ENCODE results near the gene COA4.

Gene COA4

DNA sequence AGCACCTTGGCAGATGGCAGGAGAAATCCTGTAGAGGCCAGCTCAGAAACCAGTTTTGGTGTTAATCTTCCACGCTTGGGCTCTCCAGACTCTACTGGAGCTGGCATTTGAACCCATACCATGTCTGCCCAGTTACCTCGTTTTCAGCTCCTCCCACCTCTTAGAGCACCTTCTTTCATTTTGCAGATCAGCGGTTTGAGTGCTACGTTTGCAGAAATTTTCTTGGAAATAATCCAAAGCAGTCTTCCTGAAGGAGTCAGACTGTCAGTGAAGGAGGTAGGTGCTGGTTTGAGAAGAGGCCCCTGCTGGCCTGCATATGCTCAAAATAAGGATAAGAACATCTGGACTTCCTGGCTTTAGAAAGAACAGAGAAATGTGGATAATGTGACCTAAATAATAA, 13.7 kb downstream of the COA4 start:
- DNase-seq: no peak

DNA sequence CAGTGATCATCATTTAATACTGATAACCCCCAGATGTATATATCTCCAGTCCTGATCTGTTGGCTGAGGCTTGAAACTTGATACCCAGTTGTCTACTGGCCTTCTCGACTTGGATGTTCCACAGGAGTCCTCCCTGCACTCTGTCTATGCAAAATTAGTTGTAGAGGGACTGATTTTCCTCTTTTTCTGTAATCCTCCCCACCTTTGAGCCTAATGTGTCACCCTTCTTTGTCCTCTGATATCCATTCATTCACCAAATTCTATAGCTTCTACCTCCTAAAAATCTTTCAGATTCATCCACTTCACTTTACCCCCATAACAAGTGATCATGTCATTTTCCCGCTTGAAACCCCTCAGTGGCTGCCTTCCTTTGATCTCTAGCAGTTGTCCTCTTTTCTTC, 16.4 kb downstream of the COA4 start:
- DNase-seq: no peak

DNA sequence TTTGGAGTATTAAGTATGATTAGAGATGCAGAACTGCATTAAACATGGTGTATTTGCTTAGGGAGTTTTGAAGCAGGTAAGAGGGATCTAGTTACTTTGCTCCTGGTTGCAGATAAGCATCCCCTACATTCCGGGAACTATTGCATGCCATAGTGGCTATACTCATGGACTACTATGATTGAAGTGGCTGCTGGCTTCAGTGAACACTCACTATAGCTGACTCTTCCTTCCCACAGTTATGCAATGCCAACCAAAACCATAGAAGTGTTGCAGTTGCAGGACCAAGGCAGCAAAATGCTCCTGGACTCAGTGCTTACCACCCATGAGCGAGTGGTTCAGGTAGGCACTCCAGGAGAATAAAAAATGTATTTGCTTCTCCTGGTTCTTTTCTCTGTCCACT, 17.0 kb downstream of the COA4 start:
- no peak for DNase-seq

DNA sequence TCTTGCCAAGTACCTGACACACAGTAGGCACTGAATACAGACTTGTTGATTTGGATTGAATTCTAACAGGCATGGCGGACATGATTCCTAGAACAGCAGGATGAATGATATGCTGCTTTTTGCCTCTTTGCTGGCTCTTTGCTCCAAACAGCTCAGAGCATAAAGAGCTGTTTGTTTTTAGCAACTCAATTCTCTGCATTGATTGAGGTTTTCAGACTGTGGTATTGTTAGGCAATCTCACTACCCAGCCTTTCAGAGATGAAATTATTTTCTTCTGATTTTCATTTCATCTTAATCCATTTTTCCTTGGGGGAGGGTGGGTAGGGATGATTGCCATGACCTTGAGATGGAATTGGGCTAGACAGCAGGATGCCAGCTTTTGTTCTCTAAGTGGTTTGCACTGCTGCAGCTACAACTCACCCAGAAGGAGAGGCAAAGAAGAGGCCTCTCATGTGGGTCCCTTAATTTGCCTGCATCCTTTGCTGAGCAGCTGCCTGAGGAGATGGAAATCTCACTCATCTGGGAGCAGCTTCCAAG, 20.5 kb downstream of the COA4 start:
- no peak for DNase-seq

DNA sequence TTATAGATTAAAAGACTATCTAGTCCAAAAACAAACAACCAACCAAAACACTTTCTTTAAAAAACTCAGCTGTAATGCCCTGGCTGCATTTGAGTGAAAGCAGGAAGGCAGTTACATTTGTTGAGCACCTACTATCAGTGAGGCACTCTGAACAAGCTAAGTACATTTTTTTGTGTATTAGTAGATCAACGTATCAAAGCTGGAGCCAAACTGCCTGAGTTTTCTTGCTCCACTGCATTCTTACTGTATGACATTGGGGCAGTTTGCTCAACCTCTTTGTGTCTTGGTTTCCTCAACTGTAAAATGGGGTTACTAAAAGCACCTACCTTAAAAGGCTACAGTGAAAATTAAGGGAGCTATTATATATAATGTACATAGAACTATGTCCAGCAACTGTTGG, 22.0 kb downstream of the COA4 start:
- DNase-seq: no peak

DNA sequence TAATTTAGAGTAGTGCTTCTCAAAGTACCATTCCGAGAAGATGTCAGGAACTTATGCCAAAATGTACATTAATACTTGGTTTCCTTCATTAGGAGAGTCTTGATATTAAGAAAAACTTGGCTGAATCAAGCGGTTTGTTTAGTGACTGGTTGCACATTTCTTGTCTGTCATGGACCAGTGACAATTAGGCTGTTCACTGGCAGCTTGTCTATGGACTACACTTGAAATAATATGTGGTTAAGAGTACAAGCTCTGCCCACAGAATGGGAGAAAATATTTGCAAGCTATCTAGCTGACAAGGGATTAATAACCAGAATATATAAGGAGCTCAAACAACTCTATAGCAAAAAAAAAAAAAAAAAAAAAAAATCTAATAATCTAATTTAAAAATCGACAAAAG, 24.6 kb downstream of the COA4 start:
- no peak for DNase-seq

DNA sequence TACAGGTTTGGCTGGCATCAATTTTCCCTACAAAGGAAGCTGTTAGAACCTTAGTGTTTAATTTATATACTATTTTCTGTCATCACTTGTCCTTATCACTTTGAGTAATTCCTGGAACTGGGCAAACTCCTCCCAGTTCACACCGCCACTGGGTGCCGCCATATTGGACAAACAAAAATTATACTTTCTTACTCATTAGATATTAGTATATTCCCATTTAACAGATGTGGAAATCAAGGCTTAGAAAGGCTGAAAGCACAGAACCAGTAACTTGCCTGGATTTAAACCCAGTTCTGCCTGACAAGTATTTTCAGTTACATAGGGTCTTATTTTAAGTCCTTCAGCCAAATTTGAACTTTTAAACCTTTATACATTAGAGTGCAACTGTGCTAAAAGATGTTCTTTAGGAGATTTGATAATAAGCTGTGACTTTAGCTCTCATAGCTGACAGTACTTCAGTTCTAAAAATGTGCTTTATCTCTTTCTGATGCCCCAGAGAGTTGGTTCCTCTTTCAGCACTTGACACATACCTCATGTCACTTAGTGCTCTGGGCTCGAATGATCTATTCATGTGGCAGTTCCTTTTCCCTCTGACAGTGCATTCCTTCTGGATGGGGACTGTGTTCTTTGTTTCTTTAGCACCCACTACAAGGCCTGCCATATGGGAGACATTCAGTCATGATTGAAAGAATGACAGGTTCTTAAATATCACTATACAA, 25.4 kb downstream of the COA4 start:
- no peak for DNase-seq

DNA sequence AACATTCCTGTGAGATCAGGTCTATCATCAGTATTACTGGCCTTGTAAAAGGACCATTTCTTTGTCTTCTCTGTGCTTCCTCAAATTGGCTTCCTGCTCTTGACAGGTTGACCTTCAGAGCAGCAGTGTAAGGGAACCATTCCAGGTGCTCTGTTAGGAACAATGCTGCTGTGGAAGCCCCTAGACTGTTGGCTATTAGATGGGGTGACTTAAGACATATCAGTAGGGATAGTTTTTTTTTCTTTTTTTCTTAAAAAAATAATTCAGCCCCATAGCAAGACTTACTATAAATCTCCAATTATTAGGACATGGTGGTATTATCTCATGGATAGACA, 37.6 kb downstream of the COA4 start:
- no peak for DNase-seq

DNA sequence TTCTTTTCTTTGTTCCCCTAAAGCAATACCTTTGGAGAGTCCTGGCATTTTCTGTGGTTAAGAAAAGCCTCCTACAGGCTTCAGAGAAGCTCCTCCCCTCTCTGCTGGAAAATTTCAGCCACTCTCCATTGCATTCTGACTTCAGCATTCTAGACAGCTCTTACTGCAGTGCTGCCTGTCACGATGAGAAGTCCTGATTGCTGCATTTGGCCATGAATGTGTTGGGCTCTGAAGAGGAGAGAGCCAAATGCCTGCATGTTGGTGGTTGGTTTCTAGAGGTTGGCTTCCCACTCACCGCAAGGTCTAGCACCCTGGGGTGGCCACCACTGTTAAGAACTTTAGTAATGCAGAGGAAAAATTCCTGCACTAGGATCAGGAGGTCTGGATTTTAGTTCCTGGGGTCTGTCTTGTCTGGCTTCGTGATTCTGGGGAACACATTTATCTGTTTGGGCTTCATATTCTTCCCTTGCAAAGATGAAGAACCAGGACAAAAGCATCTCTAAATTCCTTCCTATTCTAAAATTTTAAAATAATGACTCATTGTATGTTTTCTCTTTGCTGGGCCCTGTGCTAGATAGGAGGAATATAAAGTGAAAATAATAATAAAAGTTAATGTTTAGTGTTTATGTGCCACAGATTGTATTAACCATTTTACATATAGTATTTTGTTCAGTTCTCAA, 38.1 kb downstream of the COA4 start:
- DNase-seq: no peak

DNA sequence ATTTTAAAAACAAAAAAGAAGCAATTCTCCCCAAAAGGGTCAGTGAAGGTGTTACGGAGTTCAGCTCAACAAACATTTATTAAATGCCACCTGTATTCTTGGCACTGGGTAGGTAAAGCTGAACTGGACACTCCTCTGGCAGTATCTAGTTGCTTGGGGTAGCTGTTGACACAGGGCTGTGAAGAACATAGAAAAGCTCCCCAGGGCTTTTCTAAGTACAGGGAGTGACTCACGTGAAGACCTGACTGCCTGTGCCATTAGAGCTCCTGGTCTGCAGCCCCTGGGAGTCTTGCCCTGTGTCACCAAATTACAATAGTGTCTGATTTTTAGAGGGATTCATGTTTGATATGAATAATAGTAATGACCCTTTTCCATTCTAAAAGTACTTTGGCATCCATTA, 43.6 kb downstream of the COA4 start:
- no peak for DNase-seq

DNA sequence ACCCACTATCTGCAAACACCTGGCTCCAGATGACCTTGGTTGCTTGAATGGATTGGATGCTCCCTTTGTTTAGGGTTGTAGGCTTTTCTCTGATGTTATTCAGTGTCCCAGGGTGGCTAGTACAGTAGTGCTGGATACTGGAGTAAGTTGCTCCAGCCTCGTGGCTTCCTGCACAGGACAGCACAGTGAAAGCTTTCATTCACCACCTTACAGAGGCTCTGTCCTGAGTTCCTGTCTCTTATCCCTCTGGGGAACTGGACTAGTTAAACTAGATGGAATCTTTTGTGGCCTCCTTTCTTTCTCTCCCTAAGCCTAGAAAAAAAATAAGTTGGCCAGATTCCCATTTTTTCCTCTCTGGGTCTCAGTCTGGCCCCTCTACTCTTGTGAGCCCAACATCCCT, 46.4 kb downstream of the COA4 start:
- DNase-seq: no peak

Measured in stimulated activated CD4-positive, alpha-beta T cell treated with anti-CD3 and anti-CD28 coated beads, Interleukin-12 subunit alpha, Interleukin-12 subunit beta, amount 100 ng/mL, for 4 hours (primary cell).